SU-DHL-6 (cell line): Measurements from ENCODE around the gene PTPN11.
"Not testable (repeated sequence)": the region's sequence is repeated elsewhere in the genome, so short reads cannot be mapped to it uniquely, and the experiment has no call there.

Experiments used
- EZH2phosphoT487 ChIP-seq: fragments of 200-600 bp; sonication (generic), shearing (Covaris generic); conservative IDR thresholded peaks from 2 replicates; pipeline ENCODE4 v1.6.1; 2018; ENCODE audit warnings: mild to moderate bottlenecking, antibody characterized with exemption, low read length, moderate library complexity, mixed read lengths
- TF ChIP-seq, protein P1 (sequence below): fragments of 200-600 bp; sonication (generic); IDR thresholded peaks from one replicate; pipeline ENCODE4 v1.5.1; 2017; ENCODE audit warnings: antibody characterized with exemption, mild to moderate bottlenecking, low read length, moderate library complexity; ENCODE audit not compliant: insufficient read depth, poor library complexity, severe bottlenecking

DNA sequence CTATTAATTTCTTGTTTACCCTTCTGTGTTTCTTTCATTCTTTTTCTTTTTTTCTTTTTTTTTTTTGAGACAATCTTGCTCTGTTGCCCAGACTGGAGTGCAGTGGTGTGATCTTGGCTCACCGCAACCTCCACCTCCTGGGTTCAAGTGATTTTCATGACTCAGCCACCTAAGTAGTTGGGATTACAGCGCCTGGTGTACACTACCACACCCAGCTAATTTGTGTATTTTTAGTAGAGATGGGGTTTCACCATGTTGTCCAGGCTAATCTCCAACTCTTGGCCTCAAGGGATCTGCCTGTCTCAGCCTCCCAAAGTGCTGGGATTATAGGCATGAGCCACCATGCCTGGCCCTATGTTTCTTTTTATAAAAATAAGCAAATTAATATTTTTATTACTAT is 29.4 kb downstream of the PTPN11 start:
- TF ChIP-seq, protein P1, sequence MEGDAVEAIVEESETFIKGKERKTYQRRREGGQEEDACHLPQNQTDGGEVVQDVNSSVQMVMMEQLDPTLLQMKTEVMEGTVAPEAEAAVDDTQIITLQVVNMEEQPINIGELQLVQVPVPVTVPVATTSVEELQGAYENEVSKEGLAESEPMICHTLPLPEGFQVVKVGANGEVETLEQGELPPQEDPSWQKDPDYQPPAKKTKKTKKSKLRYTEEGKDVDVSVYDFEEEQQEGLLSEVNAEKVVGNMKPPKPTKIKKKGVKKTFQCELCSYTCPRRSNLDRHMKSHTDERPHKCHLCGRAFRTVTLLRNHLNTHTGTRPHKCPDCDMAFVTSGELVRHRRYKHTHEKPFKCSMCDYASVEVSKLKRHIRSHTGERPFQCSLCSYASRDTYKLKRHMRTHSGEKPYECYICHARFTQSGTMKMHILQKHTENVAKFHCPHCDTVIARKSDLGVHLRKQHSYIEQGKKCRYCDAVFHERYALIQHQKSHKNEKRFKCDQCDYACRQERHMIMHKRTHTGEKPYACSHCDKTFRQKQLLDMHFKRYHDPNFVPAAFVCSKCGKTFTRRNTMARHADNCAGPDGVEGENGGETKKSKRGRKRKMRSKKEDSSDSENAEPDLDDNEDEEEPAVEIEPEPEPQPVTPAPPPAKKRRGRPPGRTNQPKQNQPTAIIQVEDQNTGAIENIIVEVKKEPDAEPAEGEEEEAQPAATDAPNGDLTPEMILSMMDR: not testable (repeated sequence)
- TF ChIP-seq EZH2phosphoT487: not testable (repeated sequence)
